ENCODE measurements around the gene KIF26B.
"Not testable (repeated sequence)": the region's sequence is repeated elsewhere in the genome, so short reads cannot be mapped to it uniquely, and the experiment has no call there.

The KIF26B gene

DNA sequence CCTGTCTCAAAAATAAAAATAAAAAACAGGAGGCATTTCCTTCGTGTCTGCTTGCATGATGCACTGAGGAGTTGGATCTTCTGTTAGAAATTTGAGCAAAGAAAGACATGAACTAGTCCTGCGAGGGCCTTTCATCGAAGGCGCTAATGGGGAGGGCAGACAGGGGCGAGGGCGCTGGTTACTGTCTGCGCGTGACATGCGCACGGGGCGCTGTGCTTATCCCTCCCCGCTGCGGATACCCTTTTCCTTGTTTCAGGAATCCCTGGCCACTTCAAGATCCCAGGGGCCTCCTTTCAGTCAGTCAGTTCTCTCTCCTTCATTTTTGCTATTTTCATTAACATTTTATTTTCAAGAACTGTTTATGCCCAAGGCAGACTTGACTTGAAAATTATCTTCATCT is 545.8 kb downstream of the KIF26B start:
- DNase-seq = no peak
- in situ Hi-C loops (cut with MboI; ENCODE audit: low pct_unique_long_range_greater_than_20kb, low sequenced_read_pairs) = no loop called here

GRCh38 chr1:245701631-245702030 is 546.8 kb downstream of the KIF26B start:
- no peak for DNase-seq
- in situ Hi-C loops (cut with MboI; ENCODE audit: low pct_unique_long_range_greater_than_20kb, low sequenced_read_pairs) = no loop called here

DNA sequence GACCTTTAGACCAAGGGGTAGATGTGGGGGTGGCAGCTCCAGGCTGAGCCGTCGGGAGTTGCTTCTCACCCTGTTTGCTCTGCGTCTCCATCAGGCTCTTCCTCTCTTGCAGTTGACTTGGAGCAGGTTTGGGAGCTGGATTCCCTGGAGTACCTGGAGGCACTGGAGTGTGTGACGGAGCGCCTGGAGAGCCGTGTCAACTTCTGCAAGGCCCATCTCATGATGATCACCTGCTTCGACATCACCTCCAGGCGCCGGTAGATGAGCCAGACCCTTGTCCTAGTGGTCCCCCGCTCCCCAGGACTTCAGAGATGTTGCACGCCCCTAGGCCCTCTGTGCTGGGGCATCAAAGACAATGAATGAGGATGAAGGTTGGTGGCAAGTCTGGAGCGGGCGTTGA is 547.6 kb downstream of the KIF26B start:
- in situ Hi-C loops (cut with MboI; ENCODE audit: low pct_unique_long_range_greater_than_20kb, low sequenced_read_pairs) = no loop called here
- DNase-seq = no peak

DNA sequence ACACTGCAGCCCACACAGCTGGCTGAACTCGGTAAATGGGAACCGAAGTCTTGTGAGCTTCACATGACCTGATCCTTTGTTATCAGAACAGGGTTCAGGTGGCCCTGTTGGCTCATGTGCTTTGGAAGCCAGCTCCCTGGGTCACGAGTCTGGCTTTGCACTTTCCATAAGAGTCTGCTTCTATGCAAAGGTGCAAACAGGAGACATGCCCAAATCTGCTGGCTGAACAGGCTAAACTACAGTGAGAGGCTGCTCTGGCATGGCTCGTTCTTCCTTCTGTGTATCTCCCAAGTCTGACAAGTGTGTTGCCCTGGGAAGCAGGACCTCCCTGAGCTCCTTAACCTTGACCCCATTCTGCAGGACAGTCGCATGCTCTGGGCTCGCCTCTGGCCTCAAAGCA is 549.6 kb downstream of the KIF26B start:
- in situ Hi-C loops (cut with MboI; ENCODE audit: low pct_unique_long_range_greater_than_20kb, low sequenced_read_pairs) = no loop called here
- DNase-seq = no peak

DNA sequence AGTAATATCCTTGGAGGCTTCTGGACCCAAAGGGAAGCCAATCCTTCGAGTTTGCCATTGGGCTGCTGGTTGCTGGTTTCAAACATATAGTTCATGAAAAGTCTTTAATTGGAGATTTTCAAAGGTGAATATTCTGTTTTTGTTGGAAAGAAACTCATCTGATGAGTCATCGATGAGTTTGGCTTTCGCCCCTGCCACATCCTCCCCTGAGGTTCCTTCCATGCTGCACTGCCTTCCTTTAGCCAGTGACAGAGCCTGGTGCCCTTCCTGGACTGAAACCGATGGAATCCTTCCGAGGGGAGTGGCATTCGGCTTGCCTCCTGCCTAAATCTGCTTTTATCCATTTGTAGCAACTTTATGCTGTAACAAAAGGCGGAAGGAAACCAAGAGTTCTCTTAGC is 550.0 kb downstream of the KIF26B start:
- DNase-seq = no peak
- in situ Hi-C loops (cut with MboI; ENCODE audit: low pct_unique_long_range_greater_than_20kb, low sequenced_read_pairs) = no loop called here

GRCh38 chr1:245707941-245708340 is 553.2 kb downstream of the KIF26B start:
- in situ Hi-C loops (cut with MboI; ENCODE audit: low pct_unique_long_range_greater_than_20kb, low sequenced_read_pairs) = no loop called here
- DNase-seq = no peak

DNA sequence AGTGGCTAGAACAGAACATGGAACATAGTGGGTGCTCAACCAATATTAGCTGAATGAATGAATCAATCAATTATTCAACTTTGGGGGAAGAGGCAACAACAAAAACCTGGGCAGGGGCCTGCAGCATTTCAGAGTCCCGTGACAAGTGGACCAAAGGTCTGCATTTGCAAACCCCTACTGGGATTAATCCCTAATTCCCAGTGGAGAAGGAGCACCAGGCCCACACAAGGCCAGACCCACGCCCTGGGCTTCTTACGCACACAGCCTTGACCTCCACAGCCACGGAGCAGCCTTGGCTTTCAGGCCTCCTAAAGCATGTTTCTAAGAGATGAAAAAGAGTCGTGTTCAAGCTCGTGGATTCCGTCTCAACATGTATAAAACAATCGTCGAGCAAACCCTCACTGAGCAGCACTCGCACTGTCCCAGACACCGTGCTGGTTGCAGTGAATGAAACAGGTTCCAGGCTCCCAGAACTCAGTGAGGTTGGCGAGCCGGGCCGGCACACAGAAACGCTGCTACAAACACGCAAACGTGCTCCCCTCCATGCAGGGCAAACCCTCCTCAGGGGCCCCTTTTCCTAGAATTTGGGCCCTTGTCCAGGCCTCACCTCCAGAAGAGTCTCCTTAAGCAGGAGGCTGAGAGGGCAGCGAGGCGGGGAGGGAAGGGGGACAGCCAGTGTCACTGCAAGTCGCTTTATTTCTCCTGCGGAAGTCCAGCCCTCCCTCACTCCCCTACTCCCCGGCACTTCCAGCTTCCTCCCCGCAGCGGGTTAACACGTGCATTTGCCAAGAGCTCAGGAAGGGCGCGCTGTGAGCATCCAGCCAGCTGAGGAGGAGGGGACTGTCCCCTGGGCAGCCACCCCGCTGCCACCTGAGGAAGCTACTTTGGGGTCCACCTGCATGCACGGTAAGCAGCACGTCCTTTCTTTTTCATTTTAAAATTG is 556.4 kb downstream of the KIF26B start:
- DNase-seq = no peak
- in situ Hi-C loops (cut with MboI; ENCODE audit: low pct_unique_long_range_greater_than_20kb, low sequenced_read_pairs) = no loop called here

- in situ Hi-C loops (cut with MboI; ENCODE audit: low pct_unique_long_range_greater_than_20kb, low sequenced_read_pairs); DNase-seq: not testable (repeated sequence)
These were observed 559.2 kb downstream of the KIF26B start for GRCh38 chr1:245714027-245714426.

GRCh38 chr1:245715291-245715701 is 560.5 kb downstream of the KIF26B start:
- in situ Hi-C loops (cut with MboI; ENCODE audit: low pct_unique_long_range_greater_than_20kb, low sequenced_read_pairs) = no loop called here
- peak; percentile 66 for DNase-seq

GRCh38 chr1:245715970-245716369 is 561.2 kb downstream of the KIF26B start:
- DNase-seq = no peak
- in situ Hi-C loops (cut with MboI; ENCODE audit: low pct_unique_long_range_greater_than_20kb, low sequenced_read_pairs) = no loop called here

GRCh38 chr1:245716561-245716960 is 561.8 kb downstream of the KIF26B start:
- in situ Hi-C loops (cut with MboI; ENCODE audit: low pct_unique_long_range_greater_than_20kb, low sequenced_read_pairs) = no loop called here
- no peak for DNase-seq

DNA sequence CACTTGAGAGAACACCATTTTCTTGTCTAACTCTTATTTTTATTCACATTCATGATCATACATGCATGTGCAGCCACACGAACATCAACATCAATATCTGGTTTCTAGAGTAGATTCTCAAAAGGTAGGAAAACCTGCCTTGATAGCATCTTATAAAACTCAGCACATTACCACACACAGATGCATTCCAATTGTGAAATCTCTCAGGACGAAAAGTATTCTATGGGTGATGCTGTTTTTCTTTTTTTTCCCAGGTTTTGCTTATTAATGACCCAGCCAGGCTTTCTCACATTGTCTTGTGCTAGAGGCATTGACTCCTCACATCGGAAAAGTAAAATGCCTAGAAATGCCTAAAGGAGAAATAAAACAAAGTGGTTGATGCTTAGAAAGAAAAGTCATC is 562.8 kb downstream of the KIF26B start:
- no peak for DNase-seq
- in situ Hi-C loops (cut with MboI; ENCODE audit: low pct_unique_long_range_greater_than_20kb, low sequenced_read_pairs) = no loop called here

GRCh38 chr1:245718123-245718522 is 563.3 kb downstream of the KIF26B start:
- in situ Hi-C loops (cut with MboI; ENCODE audit: low pct_unique_long_range_greater_than_20kb, low sequenced_read_pairs) = no loop called here
- DNase-seq = no peak

DNA sequence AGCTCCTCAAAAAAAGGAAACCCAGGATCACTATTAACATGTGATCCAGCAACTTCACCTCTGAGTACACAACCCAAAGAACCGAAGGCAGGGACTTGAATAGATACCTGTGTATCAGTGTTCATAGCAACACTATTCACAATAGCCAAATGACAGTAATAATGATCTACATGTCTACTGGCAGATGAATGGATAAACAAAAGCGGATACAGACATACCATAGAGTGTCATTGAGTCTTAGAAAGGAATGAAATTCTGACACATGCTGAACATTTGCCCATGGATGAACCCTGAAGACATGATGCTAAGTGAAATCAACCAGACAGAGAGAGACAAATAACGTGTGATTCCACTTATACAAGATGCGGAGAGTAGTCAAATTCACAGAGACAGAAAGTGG is 564.2 kb downstream of the KIF26B start:
- no peak for DNase-seq
- in situ Hi-C loops (cut with MboI; ENCODE audit: low pct_unique_long_range_greater_than_20kb, low sequenced_read_pairs) = no loop called here

DNA sequence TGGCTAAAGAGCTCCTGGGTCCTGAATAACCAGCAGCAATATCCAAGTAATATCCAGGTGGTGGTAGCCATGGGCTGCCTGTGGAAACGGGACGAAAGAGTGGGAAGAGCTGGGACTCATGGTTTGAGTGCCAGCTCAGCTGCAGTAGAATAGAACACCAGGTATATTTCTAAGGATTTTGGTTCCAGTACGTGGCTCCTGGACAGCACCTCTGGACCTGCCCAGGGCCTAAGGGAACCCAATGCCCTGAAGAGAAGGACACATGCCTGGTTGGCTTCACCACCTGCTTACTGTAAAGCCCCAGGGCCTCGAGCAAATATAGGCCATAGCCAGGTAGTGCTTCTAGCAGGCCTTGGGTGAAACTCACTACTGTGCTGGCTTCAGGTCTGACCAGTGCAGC is 566.7 kb downstream of the KIF26B start:
- in situ Hi-C loops (cut with MboI; ENCODE audit: low pct_unique_long_range_greater_than_20kb, low sequenced_read_pairs) = no loop called here
- DNase-seq = no peak

GRCh38 chr1:245728035-245728434 is 573.2 kb downstream of the KIF26B start:
- in situ Hi-C loops (cut with MboI; ENCODE audit: low pct_unique_long_range_greater_than_20kb, low sequenced_read_pairs); DNase-seq: not testable (repeated sequence)

GRCh38 chr1:245730801-245731200 is 576.0 kb downstream of the KIF26B start:
- no peak for DNase-seq
- in situ Hi-C loops (cut with MboI; ENCODE audit: low pct_unique_long_range_greater_than_20kb, low sequenced_read_pairs) = no loop called here

GRCh38 chr1:245740336-245740735 is 585.6 kb downstream of the KIF26B start:
- in situ Hi-C loops (cut with MboI; ENCODE audit: low pct_unique_long_range_greater_than_20kb, low sequenced_read_pairs); DNase-seq: not testable (repeated sequence)

- in situ Hi-C loops (cut with MboI; ENCODE audit: low pct_unique_long_range_greater_than_20kb, low sequenced_read_pairs) = no loop called here
- no peak for DNase-seq
These were observed 588.1 kb downstream of the KIF26B start for GRCh38 chr1:245742896-245743295.

DNA sequence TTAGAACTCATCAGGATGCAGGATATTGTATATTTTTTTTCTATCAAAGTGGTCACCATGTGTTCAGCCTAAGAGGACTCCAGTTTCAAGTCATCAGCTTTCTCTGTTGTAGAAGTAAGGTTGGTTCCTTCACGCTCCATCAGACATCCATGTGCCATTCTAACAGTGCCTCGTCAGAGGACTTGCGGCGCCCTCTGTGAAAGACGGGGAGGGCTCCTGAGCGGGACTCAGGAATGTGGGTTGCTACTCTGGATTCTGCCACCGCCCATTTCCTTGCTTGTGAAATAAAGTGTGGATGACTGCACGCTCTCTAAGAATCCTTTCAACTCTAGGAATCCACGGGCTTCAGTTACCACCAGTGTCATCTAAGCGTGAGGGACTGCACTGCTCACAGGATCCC is 593.5 kb downstream of the KIF26B start:
- in situ Hi-C loops (cut with MboI; ENCODE audit: low pct_unique_long_range_greater_than_20kb, low sequenced_read_pairs) = no loop called here
- no peak for DNase-seq

- DNase-seq = no peak
- in situ Hi-C loops (cut with MboI; ENCODE audit: low pct_unique_long_range_greater_than_20kb, low sequenced_read_pairs) = no loop called here
These were observed 593.9 kb downstream of the KIF26B start for GRCh38 chr1:245748646-245749045.

Measured in KBM-7 (cell line).